Measurements from ENCODE around the gene ESAM. TPM values are rescaled to one million over a fixed set of nuclear protein-coding genes. Genes with fewer than 3 reads are reported as not detected.

The ESAM gene
- 20.1 and 29.3 TPM in 2 replicates for total RNA-seq

GRCh38 chr11:124762105-124762623 is at the start of gene ESAM:
Gene ESAM, minus strand, starts transcription at chr11:124762290. Its CDS starts 136 bp downstream, at chr11:124762154.
- DNase-seq (ENCODE audit: low read depth in 2 of 2), result peak in 1 of 2 donors; percentile 40

GRCh38 chr11:124811399-124812125 is 49.5 kb upstream of the ESAM start:
- no peak for DNase-seq (ENCODE audit: low read depth in 2 of 2)

GRCh38 chr11:124807660-124808270 is 45.7 kb upstream of the ESAM start:
- DNase-seq (ENCODE audit: low read depth in 2 of 2), result no peak

GRCh38 chr11:124807201-124807600 is 45.1 kb upstream of the ESAM start:
- no peak for DNase-seq (ENCODE audit: low read depth in 2 of 2)

- no peak for DNase-seq (ENCODE audit: low read depth in 2 of 2)
Observed at GRCh38 chr11:124804884-124805283, 42.8 kb upstream of the ESAM start.

- DNase-seq (ENCODE audit: low read depth in 2 of 2), result no peak
Observed at GRCh38 chr11:124801636-124802312, 39.7 kb upstream of the ESAM start.

GRCh38 chr11:124801014-124801413 is 38.9 kb upstream of the ESAM start:
- DNase-seq (ENCODE audit: low read depth in 2 of 2), result peak in 1 of 2 donors; percentile 47

GRCh38 chr11:124800226-124800929 is 38.3 kb upstream of the ESAM start, which contains the start of gene MSANTD2:
Gene MSANTD2, minus strand, starts transcription at chr11:124800406. Its CDS starts 26 bp downstream, at chr11:124800380.
- peak in 1 of 2 donors; percentile 79 for DNase-seq (ENCODE audit: low read depth in 2 of 2)

- DNase-seq (ENCODE audit: low read depth in 2 of 2), result peak in 1 of 2 donors; percentile 39
Observed at GRCh38 chr11:124799348-124800225, 37.5 kb upstream of the ESAM start.

- peak in 1 of 2 donors; percentile 35 for DNase-seq (ENCODE audit: low read depth in 2 of 2)
Observed at GRCh38 chr11:124798991-124799347, 36.9 kb upstream of the ESAM start.

GRCh38 chr11:124796312-124796711 is 34.2 kb upstream of the ESAM start:
- no peak for DNase-seq (ENCODE audit: low read depth in 2 of 2)

- peak in 1 of 2 donors; percentile 72 for DNase-seq (ENCODE audit: low read depth in 2 of 2)
Observed at GRCh38 chr11:124793466-124794278, 31.6 kb upstream of the ESAM start.

- no peak for DNase-seq (ENCODE audit: low read depth in 2 of 2)
Observed at GRCh38 chr11:124791626-124792341, 29.7 kb upstream of the ESAM start.

- no peak for DNase-seq (ENCODE audit: low read depth in 2 of 2)
Observed at GRCh38 chr11:124788521-124788920, 26.4 kb upstream of the ESAM start.

GRCh38 chr11:124784051-124784450 is 22.0 kb upstream of the ESAM start:
- DNase-seq (ENCODE audit: low read depth in 2 of 2), result no peak

- DNase-seq (ENCODE audit: low read depth in 2 of 2), result no peak
Observed at GRCh38 chr11:124783002-124783401, 20.9 kb upstream of the ESAM start.

- DNase-seq (ENCODE audit: low read depth in 2 of 2), result no peak
Observed at GRCh38 chr11:124779568-124779967, 17.5 kb upstream of the ESAM start.

GRCh38 chr11:124778281-124778680 is 16.2 kb upstream of the ESAM start:
- peak in 1 of 2 donors; percentile 20 for DNase-seq (ENCODE audit: low read depth in 2 of 2)
